Immature natural killer cell (primary cell): ENCODE data around the gene EMP3. TPM values are rescaled to one million over a fixed set of nuclear protein-coding genes. Genes with fewer than 3 reads are reported as not detected.
A peak's percentile ranks its signal among the peaks of the same experiment; 100 is the strongest.
"Not testable (repeated sequence)": the region's sequence is repeated elsewhere in the genome, so short reads cannot be mapped to it uniquely, and the experiment has no call there.

Experiments used
- DNase-seq, 3 donors: peaks; one replicate each; pipeline ENCODE4 v3.0.0; 2022; ENCODE audit warnings: mixed read lengths in 1 of 3
- H3K27ac Mint-ChIP-seq, 6 donors: one replicate each; pipeline ENCODE4 v1.8.0; 2020; ENCODE audit warnings: mixed read lengths in 6 of 6, mild to moderate bottlenecking in 5 of 6, inconsistent platforms in 4 of 6, moderate library complexity in 3 of 6
- H3K27me3 Mint-ChIP-seq, 3 donors: one replicate each; pipeline ENCODE4 v1.8.0; 2020 to 2021; ENCODE audit warnings: low read depth in 3 of 3, mild to moderate bottlenecking in 3 of 3, mixed read lengths in 3 of 3, moderate library complexity in 3 of 3, inconsistent platforms in 1 of 3
- H3K36me3 Mint-ChIP-seq, 3 donors: one replicate each; pipeline ENCODE4 v1.8.0; 2020; ENCODE audit warnings: mixed read lengths in 3 of 3, inconsistent platforms in 2 of 3, mild to moderate bottlenecking in 2 of 3
- H3K4me1 Mint-ChIP-seq, 2 donors: one replicate each; pipeline ENCODE4 v1.8.0; 2020; ENCODE audit warnings: inconsistent platforms in 2 of 2, mild to moderate bottlenecking in 2 of 2, mixed read lengths in 2 of 2, moderate library complexity in 1 of 2
- H3K4me3 Mint-ChIP-seq, 5 donors: one replicate each; pipeline ENCODE4 v1.8.0; 2020; ENCODE audit warnings: mild to moderate bottlenecking in 5 of 5, mixed read lengths in 5 of 5, inconsistent platforms in 3 of 5, moderate library complexity in 3 of 5
- H3K9me3 Mint-ChIP-seq, 6 donors: one replicate each; pipeline ENCODE4 v1.8.0; 2020; ENCODE audit warnings: mild to moderate bottlenecking in 6 of 6, mixed read lengths in 6 of 6, inconsistent platforms in 4 of 6, moderate library complexity in 3 of 6
- polyA plus RNA-seq, 3 donors: library from polyadenylated mRNA; unstranded; fragments of 300-500 nt; fragmentation: Illumina TruSeq; gene quantifications; one replicate each; pipeline ENCODE4 v1.2.3, GENCODE V29; 2021

Gene EMP3
- polyA plus RNA-seq: 1,000 to 10,000 TPM in 2 of 3 donors, 100 to 1,000 TPM in 1; 994 to 1,311 (median 1,000) TPM

GRCh38 chr19:48325265-48325910 is at the start of gene EMP3:
EMP3 (plus strand) TSS chr19:48325552; CDS start chr19:48326845, 1,293 bp downstream.
- H3K36me3 Mint-ChIP-seq: peaks cover 16 to 23% (median 20%) of the 10 kb centered on the region in 3 donors
- H3K9me3 Mint-ChIP-seq: no peaks in the 10 kb centered on the region
- H3K27me3 Mint-ChIP-seq: peaks cover 20 to 27% (median 26%) of the 10 kb centered on the region in 3 donors
- peak within 1 kb of the TSS; percentile 98 to 100 (median 99) for H3K27ac Mint-ChIP-seq
- peak; percentile 78 to 81 (median 79) for DNase-seq
- H3K4me1 Mint-ChIP-seq: peaks cover 94 to 95% of the 10 kb centered on the region in 2 donors
- H3K4me3 Mint-ChIP-seq: peak within 1 kb of the TSS; percentile 93 to 99 (median 98)

- H3K4me1 Mint-ChIP-seq: no peaks in the 10 kb centered on the region
- H3K27ac Mint-ChIP-seq: no peak overlapping the region
- H3K36me3 Mint-ChIP-seq: peaks cover 0 to under 1% (median 0%) of the 10 kb centered on the region in 3 donors
- DNase-seq: no peak
- peaks cover 0 to 3% (median 0%) of the 10 kb centered on the region in 6 donors for H3K9me3 Mint-ChIP-seq
- no peak overlapping the region for H3K4me3 Mint-ChIP-seq
- peaks cover 0 to 6% (median 2%) of the 10 kb centered on the region in 3 donors for H3K27me3 Mint-ChIP-seq
Observed at GRCh38 chr19:48279747-48280146, 45.6 kb upstream of the EMP3 start.

- peaks cover 0 to 10% (median 0%) of the 10 kb centered on the region in 6 donors for H3K9me3 Mint-ChIP-seq
- H3K27ac Mint-ChIP-seq: no peak overlapping the region
- no peaks in the 10 kb centered on the region for H3K4me1 Mint-ChIP-seq
- no peak overlapping the region for H3K4me3 Mint-ChIP-seq
- H3K27me3 Mint-ChIP-seq: peaks cover 1 to 13% (median 2%) of the 10 kb centered on the region in 3 donors
- no peak for DNase-seq
- H3K36me3 Mint-ChIP-seq: peaks cover 0 to 9% (median 7%) of the 10 kb centered on the region in 3 donors
Observed at GRCh38 chr19:48283908-48284307, 41.4 kb upstream of the EMP3 start.

- no peaks in the 10 kb centered on the region for H3K4me1 Mint-ChIP-seq
- H3K36me3 Mint-ChIP-seq: peaks cover 0 to 9% (median 7%) of the 10 kb centered on the region in 3 donors
- no peak for DNase-seq
- H3K4me3 Mint-ChIP-seq: no peak overlapping the region
- peaks cover 2 to 15% (median 2%) of the 10 kb centered on the region in 3 donors for H3K27me3 Mint-ChIP-seq
- H3K27ac Mint-ChIP-seq: no peak overlapping the region
- H3K9me3 Mint-ChIP-seq: peaks cover 0 to 10% (median 0%) of the 10 kb centered on the region in 6 donors
Observed at GRCh38 chr19:48284896-48285295, 40.5 kb upstream of the EMP3 start.

GRCh38 chr19:48287748-48288147 is 37.6 kb upstream of the EMP3 start:
- Mint-ChIP-seq H3K4me3 (no peak overlapping the region), H3K27ac (no peak overlapping the region), H3K4me1 (peaks cover 7% of the 10 kb centered on the region in 2 donors), H3K36me3 (peaks cover 0 to 9% (median 7%) of the 10 kb centered on the region in 3 donors), H3K27me3 (peaks cover 2 to 14% (median 4%) of the 10 kb centered on the region in 3 donors), H3K9me3 (peaks cover 0 to 10% (median 0%) of the 10 kb centered on the region in 6 donors)
- DNase-seq: no peak

GRCh38 chr19:48290401-48290770 is 35.0 kb upstream of the EMP3 start:
- Mint-ChIP-seq H3K4me1 (peaks cover 7% of the 10 kb centered on the region in 2 donors), H3K27me3 (peaks cover 1 to 14% (median 2%) of the 10 kb centered on the region in 3 donors), H3K36me3 (peaks cover 0 to 9% (median 3%) of the 10 kb centered on the region in 3 donors), H3K9me3 (peaks cover 0 to 10% (median 0%) of the 10 kb centered on the region in 6 donors), H3K27ac (no peak overlapping the region), H3K4me3 (peak overlapping the region in 1 of 5 donors; percentile 33)
- no peak for DNase-seq

- H3K9me3 Mint-ChIP-seq: peaks cover 0 to 9% (median 0%) of the 10 kb centered on the region in 6 donors
- H3K4me3 Mint-ChIP-seq: peak overlapping the region; percentile 72 to 87 (median 80)
- H3K27ac Mint-ChIP-seq: no peak overlapping the region
- peak; percentile 53 to 63 (median 61) for DNase-seq
- peaks cover 1 to 14% (median 2%) of the 10 kb centered on the region in 3 donors for H3K27me3 Mint-ChIP-seq
- H3K36me3 Mint-ChIP-seq: peaks cover 0 to 6% (median 3%) of the 10 kb centered on the region in 3 donors
- peaks cover 7% of the 10 kb centered on the region in 2 donors for H3K4me1 Mint-ChIP-seq
Observed at GRCh38 chr19:48290771-48291488, 34.4 kb upstream of the EMP3 start.

- not testable (repeated sequence) for H3K9me3 Mint-ChIP-seq, H3K27me3 Mint-ChIP-seq, H3K4me1 Mint-ChIP-seq, DNase-seq, H3K27ac Mint-ChIP-seq, H3K36me3 Mint-ChIP-seq
- H3K4me3 Mint-ChIP-seq: peak overlapping the region; percentile 72 to 87 (median 80)
Observed at GRCh38 chr19:48291489-48291815, 33.9 kb upstream of the EMP3 start.

- Mint-ChIP-seq H3K27me3 (peaks cover 1 to 4% (median 2%) of the 10 kb centered on the region in 3 donors), H3K9me3 (no peaks in the 10 kb centered on the region), H3K4me3 (no peak overlapping the region), H3K27ac (no peak overlapping the region), H3K36me3 (no peaks in the 10 kb centered on the region), H3K4me1 (peaks cover 7% of the 10 kb centered on the region in 2 donors)
- DNase-seq: no peak
Observed at GRCh38 chr19:48292798-48293197, 32.6 kb upstream of the EMP3 start.

GRCh38 chr19:48295458-48295857 is 29.9 kb upstream of the EMP3 start:
- no peaks in the 10 kb centered on the region for H3K9me3 Mint-ChIP-seq
- no peak for DNase-seq
- H3K27me3 Mint-ChIP-seq: peaks cover 0 to 2% (median 2%) of the 10 kb centered on the region in 3 donors
- no peak overlapping the region for H3K4me3 Mint-ChIP-seq
- H3K4me1 Mint-ChIP-seq: peaks cover 7% of the 10 kb centered on the region in 2 donors
- H3K36me3 Mint-ChIP-seq: no peaks in the 10 kb centered on the region
- H3K27ac Mint-ChIP-seq: no peak overlapping the region

GRCh38 chr19:48296963-48297734 is 28.2 kb upstream of the EMP3 start:
- Mint-ChIP-seq H3K9me3 (no peaks in the 10 kb centered on the region), H3K4me3 (no peak overlapping the region), H3K27me3 (no peaks in the 10 kb centered on the region), H3K36me3 (no peaks in the 10 kb centered on the region), H3K27ac (no peak overlapping the region), H3K4me1 (no peaks in the 10 kb centered on the region)
- DNase-seq: no peak

- Mint-ChIP-seq H3K36me3 (no peaks in the 10 kb centered on the region), H3K27ac (no peak overlapping the region), H3K27me3 (no peaks in the 10 kb centered on the region), H3K4me1 (no peaks in the 10 kb centered on the region), H3K9me3 (no peaks in the 10 kb centered on the region), H3K4me3 (no peak overlapping the region)
- DNase-seq: no peak
Observed at GRCh38 chr19:48297975-48298374, 27.4 kb upstream of the EMP3 start.

GRCh38 chr19:48301886-48302599 is 23.3 kb upstream of the EMP3 start:
- Mint-ChIP-seq H3K4me1 (no peaks in the 10 kb centered on the region), H3K27ac (no peak overlapping the region), H3K27me3 (peaks cover 0 to 2% (median 0%) of the 10 kb centered on the region in 3 donors), H3K4me3 (no peak overlapping the region), H3K36me3 (peaks cover 0 to 5% (median 5%) of the 10 kb centered on the region in 3 donors), H3K9me3 (no peaks in the 10 kb centered on the region)
- DNase-seq: no peak
